ENCODE measurements around the gene AUTS2. TPM values are rescaled to one million over a fixed set of nuclear protein-coding genes. Genes with fewer than 3 reads are reported as not detected.

The AUTS2 gene
- polyA plus RNA-seq, 1 donor from 2014 or later = 97.3 TPM

DNA sequence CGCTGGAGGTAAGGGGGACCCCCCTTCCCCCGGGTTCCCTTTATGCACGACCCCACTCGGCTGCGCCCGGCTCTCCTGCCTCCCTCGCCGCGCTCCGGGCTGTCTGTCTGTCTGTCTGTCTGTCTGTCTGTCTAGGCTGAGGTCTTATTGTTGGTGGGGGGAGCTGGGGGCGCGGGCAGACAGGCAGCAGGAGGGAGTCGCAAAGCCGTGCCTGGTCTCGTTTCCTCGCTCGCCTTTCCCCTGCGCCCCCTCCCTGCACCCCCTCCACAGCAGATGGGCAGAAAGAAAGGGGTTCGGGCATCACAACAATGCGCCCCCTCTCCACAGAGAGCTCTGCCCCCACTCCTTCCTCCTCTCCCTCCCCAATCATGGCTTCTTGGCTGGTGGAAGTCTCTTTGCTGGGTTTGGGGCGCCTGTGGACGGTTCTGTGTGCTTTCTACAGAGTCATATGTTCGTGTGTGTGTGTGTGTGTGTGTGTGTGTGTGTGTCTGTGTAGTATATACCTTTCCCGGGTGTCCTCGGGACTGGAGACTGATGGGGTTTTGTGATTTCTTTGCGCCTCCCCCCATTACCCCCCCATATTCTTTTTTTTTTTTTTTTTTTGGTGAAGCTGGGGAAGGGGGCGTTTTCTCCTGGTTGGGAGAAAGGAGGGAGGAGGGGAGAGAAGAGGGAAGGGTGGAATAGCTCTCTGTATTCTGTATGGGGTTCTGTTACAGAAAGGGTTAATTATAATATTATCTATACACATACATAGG lies 1.9 kb downstream of the AUTS2 start:
- peak overlapping the region; percentile 95 for H3K4me3 ChIP-seq (ENCODE audit: low read length)
- H3K27me3 ChIP-seq (ENCODE audit: insufficient read depth, low read depth, low read length) = peaks cover 7% of the 10 kb centered on the region
- peak overlapping the region; percentile 90 for H3K4me2 ChIP-seq (ENCODE audit: low read length)
- peaks cover 55% of the 10 kb centered on the region for H3K79me2 ChIP-seq (replicated peaks; ENCODE audit: insufficient read depth, low read length)
- H3K27ac ChIP-seq (ENCODE audit: low read length) = peak overlapping the region; percentile 68
- H2AFZ ChIP-seq (ENCODE audit: low read depth, low read length) = peak overlapping the region; percentile 15
- H4K20me1 ChIP-seq (ENCODE audit: insufficient read depth) = peaks cover 19% of the 10 kb centered on the region
- H3K9me3 ChIP-seq (ENCODE audit: low read length) = no peaks in the 10 kb centered on the region
- peak overlapping the region; percentile 92 for H3K9ac ChIP-seq (ENCODE audit: low read length)
- H3K9me2 ChIP-seq (ENCODE audit: insufficient read depth, low read length) = no peaks in the 10 kb centered on the region
- no peaks in the 10 kb centered on the region for H3K36me3 ChIP-seq (ENCODE audit: insufficient read depth, low read length)
- peaks cover 4% of the 10 kb centered on the region for H3F3A ChIP-seq (ENCODE audit: insufficient read depth, low read length, poor library complexity, severe bottlenecking)
- TF ChIP-seq EZH2 (IDR thresholded peaks at IDR 0.05; ENCODE audit: borderline replicate concordance, insufficient read depth, low read length, poor library complexity, severe bottlenecking) (no peak), POLR2AphosphoS5 (IDR thresholded peaks at IDR 0.05) (peak; percentile 27), MXI1 (conservative IDR thresholded peaks at IDR 0.05; ENCODE audit: poor library complexity, severe bottlenecking) (no peak), EP300 (conservative IDR thresholded peaks at IDR 0.05; ENCODE audit: poor library complexity, severe bottlenecking) (no peak), RAD21 (conservative IDR thresholded peaks at IDR 0.05) (no peak), TAF1 (IDR thresholded peaks at IDR 0.05; ENCODE audit: low read depth) (no peak), SMC3 (conservative IDR thresholded peaks at IDR 0.05; ENCODE audit: poor library complexity) (peak; percentile 45)
- TF ChIP-seq, protein P1, sequence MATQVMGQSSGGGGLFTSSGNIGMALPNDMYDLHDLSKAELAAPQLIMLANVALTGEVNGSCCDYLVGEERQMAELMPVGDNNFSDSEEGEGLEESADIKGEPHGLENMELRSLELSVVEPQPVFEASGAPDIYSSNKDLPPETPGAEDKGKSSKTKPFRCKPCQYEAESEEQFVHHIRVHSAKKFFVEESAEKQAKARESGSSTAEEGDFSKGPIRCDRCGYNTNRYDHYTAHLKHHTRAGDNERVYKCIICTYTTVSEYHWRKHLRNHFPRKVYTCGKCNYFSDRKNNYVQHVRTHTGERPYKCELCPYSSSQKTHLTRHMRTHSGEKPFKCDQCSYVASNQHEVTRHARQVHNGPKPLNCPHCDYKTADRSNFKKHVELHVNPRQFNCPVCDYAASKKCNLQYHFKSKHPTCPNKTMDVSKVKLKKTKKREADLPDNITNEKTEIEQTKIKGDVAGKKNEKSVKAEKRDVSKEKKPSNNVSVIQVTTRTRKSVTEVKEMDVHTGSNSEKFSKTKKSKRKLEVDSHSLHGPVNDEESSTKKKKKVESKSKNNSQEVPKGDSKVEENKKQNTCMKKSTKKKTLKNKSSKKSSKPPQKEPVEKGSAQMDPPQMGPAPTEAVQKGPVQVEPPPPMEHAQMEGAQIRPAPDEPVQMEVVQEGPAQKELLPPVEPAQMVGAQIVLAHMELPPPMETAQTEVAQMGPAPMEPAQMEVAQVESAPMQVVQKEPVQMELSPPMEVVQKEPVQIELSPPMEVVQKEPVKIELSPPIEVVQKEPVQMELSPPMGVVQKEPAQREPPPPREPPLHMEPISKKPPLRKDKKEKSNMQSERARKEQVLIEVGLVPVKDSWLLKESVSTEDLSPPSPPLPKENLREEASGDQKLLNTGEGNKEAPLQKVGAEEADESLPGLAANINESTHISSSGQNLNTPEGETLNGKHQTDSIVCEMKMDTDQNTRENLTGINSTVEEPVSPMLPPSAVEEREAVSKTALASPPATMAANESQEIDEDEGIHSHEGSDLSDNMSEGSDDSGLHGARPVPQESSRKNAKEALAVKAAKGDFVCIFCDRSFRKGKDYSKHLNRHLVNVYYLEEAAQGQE (IDR thresholded peaks at IDR 0.05; ENCODE audit: borderline replicate concordance) = peak; percentile 37
- TF ChIP-seq, protein P2, sequence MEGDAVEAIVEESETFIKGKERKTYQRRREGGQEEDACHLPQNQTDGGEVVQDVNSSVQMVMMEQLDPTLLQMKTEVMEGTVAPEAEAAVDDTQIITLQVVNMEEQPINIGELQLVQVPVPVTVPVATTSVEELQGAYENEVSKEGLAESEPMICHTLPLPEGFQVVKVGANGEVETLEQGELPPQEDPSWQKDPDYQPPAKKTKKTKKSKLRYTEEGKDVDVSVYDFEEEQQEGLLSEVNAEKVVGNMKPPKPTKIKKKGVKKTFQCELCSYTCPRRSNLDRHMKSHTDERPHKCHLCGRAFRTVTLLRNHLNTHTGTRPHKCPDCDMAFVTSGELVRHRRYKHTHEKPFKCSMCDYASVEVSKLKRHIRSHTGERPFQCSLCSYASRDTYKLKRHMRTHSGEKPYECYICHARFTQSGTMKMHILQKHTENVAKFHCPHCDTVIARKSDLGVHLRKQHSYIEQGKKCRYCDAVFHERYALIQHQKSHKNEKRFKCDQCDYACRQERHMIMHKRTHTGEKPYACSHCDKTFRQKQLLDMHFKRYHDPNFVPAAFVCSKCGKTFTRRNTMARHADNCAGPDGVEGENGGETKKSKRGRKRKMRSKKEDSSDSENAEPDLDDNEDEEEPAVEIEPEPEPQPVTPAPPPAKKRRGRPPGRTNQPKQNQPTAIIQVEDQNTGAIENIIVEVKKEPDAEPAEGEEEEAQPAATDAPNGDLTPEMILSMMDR (IDR thresholded peaks at IDR 0.05; ENCODE audit: poor library complexity, severe bottlenecking) = no peak

DNA sequence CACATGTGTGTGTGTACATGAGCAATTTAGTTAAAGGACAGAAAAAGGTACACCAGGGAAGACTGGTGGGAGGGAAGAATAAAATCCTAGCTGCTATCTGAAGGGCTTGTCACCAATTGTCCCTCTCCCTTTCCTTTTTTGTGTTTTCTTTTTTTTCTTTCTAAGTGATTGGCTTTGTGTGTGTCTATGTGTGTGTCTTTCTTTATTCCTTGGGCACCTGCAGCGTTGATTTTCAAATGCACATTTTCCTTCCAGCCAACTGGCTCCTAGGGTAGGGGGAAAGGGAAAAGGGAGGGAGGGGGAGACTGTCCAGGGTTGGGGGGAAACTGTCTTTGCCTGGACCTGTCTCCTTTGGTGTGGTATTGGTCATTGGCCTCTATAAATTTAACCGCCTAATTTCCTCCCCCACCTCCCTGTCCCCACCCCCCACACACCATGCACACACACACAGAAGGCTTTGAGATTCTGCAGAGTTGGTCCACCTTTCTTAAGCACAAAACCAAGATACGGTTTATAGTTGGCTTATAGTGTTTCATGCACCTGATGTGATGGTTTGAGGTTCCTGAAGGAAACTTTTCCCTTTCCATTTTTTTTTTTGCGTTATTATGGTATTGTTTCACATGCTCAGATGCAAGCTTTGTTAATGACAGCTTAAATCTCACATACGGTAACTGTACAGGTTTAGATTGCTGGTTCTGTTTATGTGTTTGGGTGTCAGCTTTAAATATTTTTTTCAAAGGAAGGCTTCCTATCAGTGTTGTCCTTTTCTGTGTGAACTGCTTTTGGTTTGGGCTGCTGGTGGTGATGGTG lies 2.6 kb downstream of the AUTS2 start:
- Histone ChIP-seq H3K27me3 (ENCODE audit: insufficient read depth, low read depth, low read length) (peaks cover under 1% of the 10 kb centered on the region), H3K36me3 (ENCODE audit: insufficient read depth, low read length) (no peaks in the 10 kb centered on the region), H3K4me2 (ENCODE audit: low read length) (peak overlapping the region; percentile 90), H2AFZ (ENCODE audit: low read depth, low read length) (no peak overlapping the region), H3K9me2 (ENCODE audit: insufficient read depth, low read length) (no peaks in the 10 kb centered on the region), H4K20me1 (ENCODE audit: insufficient read depth) (peaks cover 19% of the 10 kb centered on the region), H3K9me3 (ENCODE audit: low read length) (no peaks in the 10 kb centered on the region), H3K79me2 (replicated peaks; ENCODE audit: insufficient read depth, low read length) (peaks cover 63% of the 10 kb centered on the region), H3K9ac (ENCODE audit: low read length) (peak overlapping the region; percentile 92), H3K4me3 (ENCODE audit: low read length) (peak overlapping the region; percentile 95), H3K27ac (ENCODE audit: low read length) (peak overlapping the region; percentile 68), H3F3A (ENCODE audit: insufficient read depth, low read length, poor library complexity, severe bottlenecking) (peaks cover 4% of the 10 kb centered on the region)
- TF ChIP-seq MXI1 (conservative IDR thresholded peaks at IDR 0.05; ENCODE audit: poor library complexity, severe bottlenecking) = peak; percentile 29
- no peak for TF ChIP-seq EZH2 (IDR thresholded peaks at IDR 0.05; ENCODE audit: borderline replicate concordance, insufficient read depth, low read length, poor library complexity, severe bottlenecking)
